ENCODE data around the gene DCTPP1.
A peak's percentile ranks its signal among the peaks of the same experiment; 100 is the strongest.

The DCTPP1 gene

DNA sequence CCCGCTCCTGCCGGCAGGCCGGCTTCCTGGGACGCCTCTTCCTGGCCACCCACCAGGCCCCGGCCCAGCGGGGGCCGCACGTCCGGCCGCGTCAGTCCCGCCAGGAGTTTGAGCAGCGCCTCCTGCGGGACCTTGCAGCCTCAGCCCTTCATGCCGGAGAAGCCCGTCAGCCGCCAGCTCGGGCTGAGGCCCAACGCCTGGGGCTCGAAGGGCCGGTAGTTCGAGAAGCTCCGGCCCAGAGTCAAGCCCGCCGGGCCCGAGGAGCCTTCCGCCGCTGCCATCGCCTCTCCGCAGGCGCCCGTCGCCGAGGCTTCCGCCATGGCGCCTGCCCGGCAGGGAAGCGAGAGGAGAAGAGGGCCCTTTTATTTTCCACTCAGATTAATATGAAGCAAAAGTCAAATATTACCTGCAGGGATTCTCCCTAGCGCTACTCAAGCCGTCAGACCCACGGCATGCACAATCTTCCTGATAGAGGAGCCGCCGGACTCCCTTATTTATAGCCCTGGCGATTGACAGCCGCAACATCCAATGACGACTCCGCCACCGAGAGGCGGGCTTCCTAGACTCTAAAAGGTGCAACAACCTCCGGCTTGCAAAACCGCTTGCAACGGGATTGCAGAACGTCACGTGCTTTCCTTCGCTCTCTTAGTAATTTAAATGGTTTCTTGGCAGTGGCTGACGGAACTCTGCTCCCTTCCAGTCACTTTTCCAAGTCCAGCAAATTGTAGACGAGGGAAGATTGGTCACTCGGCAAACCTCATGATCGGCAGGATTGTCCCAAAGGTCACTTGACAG is 15.8 kb upstream of the DCTPP1 start, which contains the start of gene SEPHS2:
TSS of gene SEPHS2 (minus strand) at position 467 of the 795 bp plus-strand sequence. CDS start at position 320, 147 bp downstream.
- H3K27ac ChIP-seq: peak within 1 kb of the TSS; percentile 89
- no peak for TF ChIP-seq ZFX (IDR thresholded peaks at IDR 0.05; ENCODE audit: borderline replicate concordance)
- TF ChIP-seq, protein P1, sequence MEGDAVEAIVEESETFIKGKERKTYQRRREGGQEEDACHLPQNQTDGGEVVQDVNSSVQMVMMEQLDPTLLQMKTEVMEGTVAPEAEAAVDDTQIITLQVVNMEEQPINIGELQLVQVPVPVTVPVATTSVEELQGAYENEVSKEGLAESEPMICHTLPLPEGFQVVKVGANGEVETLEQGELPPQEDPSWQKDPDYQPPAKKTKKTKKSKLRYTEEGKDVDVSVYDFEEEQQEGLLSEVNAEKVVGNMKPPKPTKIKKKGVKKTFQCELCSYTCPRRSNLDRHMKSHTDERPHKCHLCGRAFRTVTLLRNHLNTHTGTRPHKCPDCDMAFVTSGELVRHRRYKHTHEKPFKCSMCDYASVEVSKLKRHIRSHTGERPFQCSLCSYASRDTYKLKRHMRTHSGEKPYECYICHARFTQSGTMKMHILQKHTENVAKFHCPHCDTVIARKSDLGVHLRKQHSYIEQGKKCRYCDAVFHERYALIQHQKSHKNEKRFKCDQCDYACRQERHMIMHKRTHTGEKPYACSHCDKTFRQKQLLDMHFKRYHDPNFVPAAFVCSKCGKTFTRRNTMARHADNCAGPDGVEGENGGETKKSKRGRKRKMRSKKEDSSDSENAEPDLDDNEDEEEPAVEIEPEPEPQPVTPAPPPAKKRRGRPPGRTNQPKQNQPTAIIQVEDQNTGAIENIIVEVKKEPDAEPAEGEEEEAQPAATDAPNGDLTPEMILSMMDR (IDR thresholded peaks at IDR 0.05): peak; percentile 74

DNA sequence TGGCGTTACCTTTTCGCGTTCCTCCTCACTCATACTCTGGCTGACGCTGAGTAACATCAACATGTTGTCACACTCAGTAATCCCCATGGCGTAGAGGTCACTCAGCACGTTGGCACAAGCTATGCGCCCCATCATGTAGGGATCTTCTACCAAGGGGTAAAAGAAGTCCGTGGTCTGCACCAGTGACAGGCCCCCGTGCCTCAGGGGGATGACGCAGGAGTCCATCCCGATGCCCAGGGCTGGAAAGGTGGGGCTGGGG is 15.2 kb upstream of the DCTPP1 start:
- H3K27ac ChIP-seq: peak overlapping the region; percentile 89
- no peak for TF ChIP-seq ZFX (IDR thresholded peaks at IDR 0.05; ENCODE audit: borderline replicate concordance)
- TF ChIP-seq, protein P1 (IDR thresholded peaks at IDR 0.05): no peak

DNA sequence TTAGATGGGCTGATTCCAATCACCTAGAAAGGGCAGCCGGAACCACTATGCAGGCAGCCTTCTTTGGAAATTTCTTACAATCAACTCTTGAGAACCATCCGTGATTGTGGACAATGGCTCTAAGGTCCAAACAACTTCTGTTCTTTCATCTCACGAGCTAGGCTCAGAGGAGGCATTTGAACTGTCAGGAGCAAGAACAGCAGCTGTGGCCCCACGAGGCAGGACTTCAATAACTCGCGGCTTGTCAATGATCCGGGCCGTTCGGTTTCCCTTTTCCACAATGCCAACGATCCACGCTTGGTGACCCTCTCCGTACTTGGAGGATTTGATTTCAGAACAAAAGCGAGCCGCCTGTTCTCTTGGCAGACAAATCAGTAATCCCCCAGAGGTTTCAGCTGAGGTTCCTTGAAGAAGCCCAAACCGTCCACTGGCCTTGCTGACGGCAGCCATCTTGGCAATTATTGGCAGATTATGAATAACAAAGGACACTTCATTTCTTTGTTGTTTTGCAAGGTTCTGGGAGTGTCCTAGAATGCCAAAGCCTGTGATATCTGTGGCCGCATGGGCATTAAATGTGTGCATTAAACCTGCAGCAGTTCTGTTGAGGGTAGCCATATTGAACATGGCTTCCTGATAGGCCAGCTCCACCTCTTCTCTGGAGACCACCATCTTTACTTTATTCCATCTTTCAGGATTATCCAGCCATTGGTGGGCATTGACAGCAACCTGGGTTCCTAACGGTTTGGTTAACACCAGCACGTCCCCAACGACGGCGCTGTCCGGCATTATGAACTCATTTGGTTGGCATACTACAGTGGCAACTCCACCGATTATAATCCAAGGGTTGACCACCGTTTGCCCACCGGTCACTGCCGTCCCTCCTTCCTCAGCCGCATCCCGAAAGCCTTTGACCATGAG is 14.7 kb upstream of the DCTPP1 start:
- TF ChIP-seq, protein P1 (IDR thresholded peaks at IDR 0.05): no peak
- TF ChIP-seq ZFX (IDR thresholded peaks at IDR 0.05; ENCODE audit: borderline replicate concordance): no peak
- H3K27ac ChIP-seq: peak overlapping the region; percentile 89

DNA sequence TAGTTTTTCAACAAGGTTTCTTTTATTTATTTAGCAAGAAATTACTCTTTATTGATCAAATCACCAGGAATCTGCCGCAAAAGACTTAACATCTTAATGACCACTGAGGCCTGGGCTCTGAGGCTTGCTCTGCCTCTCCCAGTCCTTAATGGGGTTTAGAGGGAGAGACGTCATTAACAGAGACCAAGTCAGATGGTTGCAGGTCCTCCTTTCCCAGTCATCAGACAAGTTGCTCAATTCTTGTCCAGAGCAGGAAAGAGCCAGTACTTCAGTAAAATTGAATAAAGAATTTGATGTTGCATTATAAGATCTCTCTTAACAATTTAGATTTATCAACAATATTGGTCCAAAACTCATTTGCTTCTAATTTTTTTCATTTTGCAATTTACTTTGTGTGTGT is 13.8 kb upstream of the DCTPP1 start:
- no peak overlapping the region for H3K27ac ChIP-seq
- TF ChIP-seq, protein P1 (IDR thresholded peaks at IDR 0.05): no peak
- TF ChIP-seq ZFX (IDR thresholded peaks at IDR 0.05; ENCODE audit: borderline replicate concordance): no peak

DNA sequence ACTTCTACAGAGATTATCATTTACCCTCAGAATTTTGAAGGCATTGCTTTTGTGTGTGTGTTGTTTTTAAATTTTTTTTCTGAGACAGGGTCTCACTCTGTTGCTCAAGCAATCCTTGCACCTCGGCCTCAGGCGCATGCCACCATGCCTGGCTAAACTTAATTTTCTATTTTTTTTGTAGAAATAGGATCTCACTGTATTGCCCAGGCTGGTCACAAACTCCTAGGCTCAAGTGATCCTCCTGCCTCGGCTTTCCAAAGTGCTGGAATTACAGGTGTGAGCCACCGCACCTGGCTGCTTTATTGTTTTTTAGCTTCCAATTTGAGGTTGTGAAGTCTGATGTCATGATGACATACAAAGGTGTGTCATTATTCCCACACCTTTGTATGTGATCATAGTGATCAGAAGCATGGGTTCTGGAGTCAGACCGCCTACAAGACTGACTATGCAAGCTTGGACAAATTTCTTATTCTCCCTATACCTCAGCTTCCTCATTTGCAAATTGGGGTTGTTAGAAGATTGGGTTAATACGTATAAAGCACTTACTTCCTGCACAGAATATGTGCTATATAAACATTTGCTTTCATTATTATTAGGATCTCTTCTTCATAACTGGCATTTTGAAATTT is 10.0 kb upstream of the DCTPP1 start:
- H3K27ac ChIP-seq: no peak overlapping the region
- TF ChIP-seq, protein P1 (IDR thresholded peaks at IDR 0.05): no peak
- TF ChIP-seq ZFX (IDR thresholded peaks at IDR 0.05; ENCODE audit: borderline replicate concordance): no peak

DNA sequence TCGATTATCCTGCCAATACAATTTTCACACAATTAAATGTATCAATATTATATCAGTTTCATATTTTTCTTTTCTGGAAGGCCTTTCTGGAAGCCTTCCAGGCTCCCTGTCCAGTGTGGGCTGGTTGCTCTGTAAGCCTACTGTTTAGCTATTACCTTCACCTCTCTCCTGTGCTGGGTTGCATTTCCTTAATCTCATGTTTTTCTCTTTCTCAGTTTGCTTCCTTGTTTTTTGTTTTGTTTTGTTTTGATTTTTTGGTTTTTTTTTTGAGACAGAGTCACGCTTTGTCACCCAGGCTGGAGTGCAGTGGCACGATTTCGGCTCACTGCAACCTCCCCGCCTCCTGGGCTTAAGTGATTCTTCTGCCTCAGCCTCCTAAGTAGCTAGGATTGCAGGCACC is 9.0 kb upstream of the DCTPP1 start:
- TF ChIP-seq ZFX (IDR thresholded peaks at IDR 0.05; ENCODE audit: borderline replicate concordance): no peak
- TF ChIP-seq, protein P1 (IDR thresholded peaks at IDR 0.05): no peak
- no peak overlapping the region for H3K27ac ChIP-seq
